HepG2 (cell line): Measurements from ENCODE around the gene GADD45G. TPM values are rescaled to one million over a fixed set of nuclear protein-coding genes. Genes with fewer than 3 reads are reported as not detected.
A peak's percentile ranks its signal among the peaks of the same experiment; 100 is the strongest.

Experiments
- ATAC-seq: fragments of 200-7000 bp; cut with Tn5 transposase; 3 replicates; pipeline ENCODE4 v1.9.1; 2020; ENCODE audit warnings: mild to moderate bottlenecking, moderate library complexity
- Bru-seq: library from RNA; stranded (reverse); fragments of 400-500 nt; gene quantifications from one replicate; lab custom pipeline; 2021; lab: Mats Ljungman, UMichigan
- BruChase-seq, 2 experiments: library from RNA; stranded (reverse); fragments of 400-500 nt; gene quantifications; one replicate each; lab custom pipeline; 2021; lab: Mats Ljungman, UMichigan
- BruUV-seq: library from RNA; stranded (reverse); fragments of 400-500 nt; replicated peaks from 2 replicates; lab custom pipeline; 2021; lab: Mats Ljungman, UMichigan
- CTCF ChIA-PET: fragments of 300-600 bp; formaldehyde crosslinking; extraction: SDS; loops from one replicate; lab custom pipeline; 2021; ENCODE audit warnings: low total read pairs, inconsistent platforms, low intra/inter-chr PET ratio; lab: Yijun Ruan, JAX
- POLR2A ChIA-PET: fragments of 350-600 bp; sonication (Branson Sonifier 250); formaldehyde crosslinking; loops from one replicate; lab custom pipeline; 2020; ENCODE audit warnings: antibody characterized with exemption, inconsistent platforms; lab: Yijun Ruan, JAX
- DNase-seq: peaks from one replicate; pipeline ENCODE4 v3.0.0-alpha.2; 2015; ENCODE audit warnings: low spot score
- FAIRE-seq: peaks from 3 replicates; lab custom pipeline; 2011; peaks lifted over from hg19 to GRCh38; lab: Jason Lieb, UNC
- H2AFZ ChIP-seq: one replicate; pipeline ENCODE4 v1.6.1; 2011; ENCODE audit warnings: low read length, inconsistent platforms
- H3K27ac ChIP-seq: fragments of 300-600 bp; 3 replicates; pipeline ENCODE4 v1.8.0; 2011; ENCODE audit warnings: mixed run types, mild to moderate bottlenecking, mixed read lengths, low read length, inconsistent platforms; ENCODE audit not compliant: insufficient read depth; ENCODE audit errors: extremely low read length
- H3K27me3 ChIP-seq, 2 experiments: fragments of 200-600 bp in 1 of 2; 2 replicates in 1 of 2; 3 replicates in 1 of 2; pipeline versions ENCODE4 v1.6.0 to v1.8.0; 2011; ENCODE audit warnings: low read length in 2 of 2, mild to moderate bottlenecking in 2 of 2, moderate library complexity in 2 of 2, inconsistent platforms in 1 of 2; ENCODE audit not compliant: insufficient read depth in 2 of 2, control insufficient read depth in 1 of 2
- H3K36me3 ChIP-seq, 2 experiments: fragments of 200-600 bp in 1 of 2; replicated peaks in 1 of 2; 2 replicates in 1 of 2; 3 replicates in 1 of 2; pipeline versions ENCODE4 v1.5.1 to v1.8.0; 2011; ENCODE audit warnings: low read length in 2 of 2, inconsistent platforms in 1 of 2; ENCODE audit not compliant: insufficient read depth in 2 of 2, control insufficient read depth in 1 of 2
- H3K4me1 ChIP-seq: 2 replicates; pipeline ENCODE4 v1.5.1; 2012; ENCODE audit warnings: low read length, inconsistent platforms; ENCODE audit not compliant: insufficient read depth
- H3K4me2 ChIP-seq: 2 replicates; pipeline ENCODE4 v1.6.0; 2011; ENCODE audit warnings: low read depth, low read length, inconsistent platforms
- H3K4me3 ChIP-seq, 3 experiments: fragments of 200-600 bp in 1 of 3; sonication (generic), shearing (Covaris generic) in 1 of 3; replicated peaks in 1 of 3; 2 replicates each; pipeline ENCODE4 v1.5.1; 2011 to 2016; ENCODE audit warnings: low read length in 3 of 3, inconsistent platforms in 2 of 3, low read depth in 2 of 3, mild to moderate bottlenecking in 2 of 3, control low read depth in 1 of 3, mixed read lengths in 1 of 3; ENCODE audit not compliant: insufficient read depth in 1 of 3
- H3K79me2 ChIP-seq: one replicate; pipeline ENCODE4 v1.6.1; 2011; ENCODE audit warnings: low read length, inconsistent platforms; ENCODE audit not compliant: insufficient read depth
- H3K9ac ChIP-seq: 2 replicates; pipeline ENCODE4 v1.6.0; 2011; ENCODE audit warnings: mild to moderate bottlenecking, low read depth, low read length, inconsistent platforms; ENCODE audit not compliant: insufficient read depth
- H3K9me3 ChIP-seq: 2 replicates; pipeline ENCODE4 v1.5.1; 2012; ENCODE audit warnings: mild to moderate bottlenecking, low read length
- H4K20me1 ChIP-seq: 2 replicates; pipeline ENCODE4 v1.6.0; 2011; ENCODE audit warnings: inconsistent platforms, mild to moderate bottlenecking, low read length, moderate library complexity; ENCODE audit not compliant: insufficient read depth
- CBX2 ChIP-seq, 2 experiments: fragments of 200-600 bp in 1 of 2; sonication (generic); formaldehyde crosslinking in 1 of 2; IDR thresholded peaks; 2 replicates each; pipeline versions ENCODE4 v1.7.0 to v1.8.1; 2018 to 2022; ENCODE audit warnings: low read depth in 2 of 2, low read length in 1 of 2, mild to moderate bottlenecking in 1 of 2, missing genetic modification reagents in 1 of 2
- EZH2 ChIP-seq: conservative IDR thresholded peaks from 2 replicates; pipeline ENCODE4 v1.6.1; 2012; ENCODE audit warnings: mild to moderate bottlenecking, low read depth, low read length, moderate library complexity
- PAF1 ChIP-seq: IDR thresholded peaks from 2 replicates; pipeline ENCODE4 v1.6.1; 2016; ENCODE audit warnings: missing genetic modification reagents, missing compliant biosample characterization
- SMARCE1 ChIP-seq: fragments of 450-650 bp; IDR thresholded peaks from 2 replicates; pipeline ENCODE4 v1.6.1; 2017; ENCODE audit warnings: borderline replicate concordance
- SRF ChIP-seq: IDR thresholded peaks from 2 replicates; pipeline ENCODE4 v1.6.1; 2011; ENCODE audit warnings: mild to moderate bottlenecking, low read depth, low read length, moderate library complexity
- ZNF30 ChIP-seq: sonication (generic); formaldehyde crosslinking; IDR thresholded peaks from 2 replicates; pipeline ENCODE4 v1.5.0; 2020; ENCODE audit warnings: mild to moderate bottlenecking, missing genetic modification reagents
- ZNF850 ChIP-seq: sonication (generic); formaldehyde crosslinking; conservative IDR thresholded peaks from 2 replicates; pipeline ENCODE4 v1.9.0; 2021; ENCODE audit warnings: mild to moderate bottlenecking, missing genetic modification reagents
- WGBS: methylation state at CpG from one replicate; pipeline ENCODE4 v1.1.6; 2017; ENCODE audit warnings: low lambda C conversion rate; 5-methylcytosine and 5-hydroxymethylcytosine counted together
- in situ Hi-C: cut with HindIII; loops from 2 replicates; pipeline ENCODE4 v1.10.0; 2017; ENCODE audit warnings: low pct_unique_long_range_greater_than_20kb; ENCODE audit not compliant: extremely low pct_ligation_motif_present
- intact Hi-C: fragments of 100-400 bp; cut with micrococcal nuclease; formaldehyde crosslinking; loops from one replicate; pipeline ENCODE4 v1.10.0; 2022; ENCODE audit not compliant: unreplicated experiment
- long read RNA-seq, 2 experiments: library from RNA in 1 of 2; library from polyadenylated mRNA in 1 of 2; stranded (forward) in 1 of 2; unstranded in 1 of 2; transcript quantifications; one replicate each; pipeline ENCODE4 v2.0.0, GENCODE V29; 2019 to 2022
- polyA minus RNA-seq, 3 experiments: library from RNA; depleted of rRNA, polyadenylated mRNA; stranded (reverse); fragments of >200 nt; gene quantifications; 2 replicates each; pipeline ENCODE4 v1.2.3, GENCODE V29; 2011; ENCODE audit warnings: low replicate concordance in 1 of 3
- polyA plus RNA-seq, 8 experiments: library from polyadenylated mRNA; depleted of rRNA in 3 of 8; stranded (reverse) in 7 of 8; unstranded in 1 of 8; fragments of >200 nt; fragmentation: Illumina TruSeq in 4 of 8; extraction: Trizol in 4 of 8; gene quantifications; 2 replicates each; pipeline versions ENCODE4 v1.2.1 to v1.2.3, GENCODE V29; 2011 to 2016; ENCODE audit warnings: low read depth in 4 of 8, missing spikeins in 1 of 8, mixed read lengths in 1 of 8; ENCODE audit not compliant: insufficient read depth in 1 of 8
- total RNA-seq, 5 experiments: library from RNA; depleted of rRNA; stranded (reverse); fragments of >200 nt; fragmentation: Illumina TruSeq; extraction: Trizol; gene quantifications; 2 replicates each; pipeline ENCODE4 v1.2.3, GENCODE V29; 2016; ENCODE audit warnings: low read depth in 1 of 5
- TF ChIP-seq, protein P1 (sequence below): sonication (generic); IDR thresholded peaks from 2 replicates; pipeline ENCODE4 v1.6.1; 2016; ENCODE audit warnings: low read depth, borderline replicate concordance
- TF ChIP-seq, protein P2 (sequence below): sonication (generic); formaldehyde crosslinking; conservative IDR thresholded peaks from 2 replicates; pipeline ENCODE4 v1.8.0; 2022; ENCODE audit warnings: mild to moderate bottlenecking, moderate library complexity, missing genetic modification reagents
- TF ChIP-seq, protein P3 (sequence below): IDR thresholded peaks from 2 replicates; pipeline ENCODE4 v1.6.1; 2012; ENCODE audit warnings: inconsistent platforms

The GADD45G gene, protein sequence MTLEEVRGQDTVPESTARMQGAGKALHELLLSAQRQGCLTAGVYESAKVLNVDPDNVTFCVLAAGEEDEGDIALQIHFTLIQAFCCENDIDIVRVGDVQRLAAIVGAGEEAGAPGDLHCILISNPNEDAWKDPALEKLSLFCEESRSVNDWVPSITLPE
- total RNA-seq (2016; rRNA removed; fragmentation: Illumina TruSeq; extraction: Trizol) (not detected in 2 replicates), polyA plus RNA-seq (2011; rRNA removed) (not detected in 2 replicates), polyA minus RNA-seq (2011; rRNA and poly(A)+ RNA removed; ENCODE audit: low replicate concordance) (not detected in 2 replicates), Bru-seq, nascent RNA (not detected), BruChase-seq, experiment 1, labeled RNA remaining after a 6-hour chase (percentile 16 among the genes with signal in this experiment), BruChase-seq, experiment 2, labeled RNA remaining after a 2-hour chase (percentile 20 among the genes with signal in this experiment)
- not detected in 2 replicates for total RNA-seq (2016; cell fraction: cytosol; rRNA removed; fragmentation: Illumina TruSeq; extraction: Trizol; ENCODE audit: low read depth)
- not detected in 2 replicates for total RNA-seq (2016; cell fraction: insoluble cytoplasmic fraction; rRNA removed; fragmentation: Illumina TruSeq; extraction: Trizol)
- total RNA-seq (2016; cell fraction: membrane; rRNA removed; fragmentation: Illumina TruSeq; extraction: Trizol), result not detected in 2 replicates
- not detected in 2 replicates for total RNA-seq (2016; cell fraction: nucleus; rRNA removed; fragmentation: Illumina TruSeq; extraction: Trizol)
- polyA plus RNA-seq (2011; cell fraction: cytosol; rRNA removed), result not detected in 2 replicates
- not detected in 2 replicates for polyA plus RNA-seq (2011; cell fraction: nucleus; rRNA removed)
- polyA plus RNA-seq (2012), result not detected in 2 replicates
- polyA plus RNA-seq (2016; cell fraction: cytosol; fragmentation: Illumina TruSeq; extraction: Trizol; ENCODE audit: low read depth), result not detected in 2 replicates
- polyA plus RNA-seq (2016; cell fraction: insoluble cytoplasmic fraction; fragmentation: Illumina TruSeq; extraction: Trizol; ENCODE audit: low read depth), result not detected in 2 replicates
- not detected in 2 replicates for polyA plus RNA-seq (2016; cell fraction: membrane; fragmentation: Illumina TruSeq; extraction: Trizol; ENCODE audit: low read depth)
- polyA plus RNA-seq (2016; cell fraction: nucleus; fragmentation: Illumina TruSeq; extraction: Trizol; ENCODE audit: insufficient read depth, low read depth), result not detected in 2 replicates
- not detected in 2 replicates for polyA minus RNA-seq (2011; cell fraction: cytosol; rRNA and poly(A)+ RNA removed)
- not detected in 2 replicates for polyA minus RNA-seq (2011; cell fraction: nucleus; rRNA and poly(A)+ RNA removed)
- long read RNA-seq, experiment 1, result 0 reads
- long read RNA-seq, experiment 2, result 0 reads

DNA sequence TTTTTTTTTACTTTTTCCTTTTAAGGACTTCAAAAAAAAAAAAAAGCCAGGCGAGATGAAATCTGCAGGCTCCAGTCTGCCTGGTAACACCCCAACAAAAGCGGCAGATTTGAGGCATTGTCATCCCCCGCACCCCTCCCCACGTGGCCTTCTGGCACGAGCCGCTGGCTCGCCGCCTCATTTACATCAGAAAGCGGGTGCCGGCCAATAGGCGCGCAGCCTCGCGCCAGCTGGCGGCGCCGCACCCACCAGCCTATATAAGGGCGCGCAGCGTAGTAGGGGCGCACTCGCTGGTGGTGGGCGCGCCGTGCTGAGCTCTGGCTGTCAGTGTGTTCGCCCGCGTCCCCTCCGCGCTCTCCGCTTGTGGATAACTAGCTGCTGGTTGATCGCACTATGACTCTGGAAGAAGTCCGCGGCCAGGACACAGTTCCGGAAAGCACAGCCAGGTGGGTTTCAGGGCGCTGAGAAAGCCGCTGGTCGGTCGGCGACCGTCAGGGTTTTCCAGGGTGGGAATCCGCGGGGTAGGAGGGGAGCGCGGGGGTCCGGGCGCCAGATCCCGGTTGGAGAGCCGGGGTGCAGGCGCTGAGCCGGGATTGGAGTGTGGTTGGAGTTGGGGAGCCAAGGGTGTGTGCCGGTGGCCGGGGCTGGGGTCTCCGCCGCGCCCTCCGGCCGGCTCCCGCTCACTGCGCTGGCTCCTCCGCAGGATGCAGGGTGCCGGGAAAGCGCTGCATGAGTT is at the start of gene GADD45G:
TSS of gene GADD45G (plus strand) at position 284 of the 736 bp plus-strand sequence. CDS start at position 394, 110 bp downstream.
- Histone ChIP-seq H3K4me1 (peaks cover 38% of the 10 kb centered on the region), H3K9ac (no peak within 1 kb of the TSS), H3K36me3 (no peaks in the 10 kb centered on the region), H3K4me2 (peak within 1 kb of the TSS; percentile 51), H2AFZ (no peak within 1 kb of the TSS), H4K20me1 (peaks cover 3% of the 10 kb centered on the region; the same call in 1 of the 2 replicates), H3K9me3 (no peaks in the 10 kb centered on the region), H3K4me3 (peak within 1 kb of the TSS; percentile 31 to 53 (median 36); a peak in 3 of 6 replicates), H3K27me3 (peaks cover 5 to 56% of the 10 kb centered on the region in 2 experiments), H3K27ac (no peak within 1 kb of the TSS), H3K79me2 (no peaks in the 10 kb centered on the region)
- ATAC-seq, result peak; percentile 34
- 10% methylated on average over 34 of the region's 63 CpGs for WGBS
- ChIA-PET POLR2A (no interaction called here), CTCF (interaction anchor here (3.7 kb wide), 1 partner anchor 498 kb away, joined by 42 read pairs; no protein-coding TSS in a partner anchor)
- intact Hi-C loops (loop anchor here (5.0 kb wide), 1 partner anchor 132 kb away; no protein-coding TSS in a partner anchor), in situ Hi-C loops (loop anchor here (5.0 to 10.0 kb wide), 3 partner anchors 130 to 497 kb away; no protein-coding TSS in a partner anchor)
- TF ChIP-seq CBX2 (IDR thresholded peaks at IDR 0.05; ENCODE audit: low read depth, low read length) (0 out of 2 replicates have a peak, but pooled peaks have one; percentile 41), CBX2 (CRISPR knock-in tag; IDR thresholded peaks at IDR 0.05; ENCODE audit: low read depth) (no peak), PAF1 (CRISPR knock-in tag) (no peak), ZNF850 (no peak), SRF (0 out of 2 replicates have a peak, but pooled peaks have one; percentile 16), EZH2 (peak; percentile 78), ZNF30 (CRISPR knock-in tag) (no peak), SMARCE1 (no peak)
- TF ChIP-seq, protein P1, sequence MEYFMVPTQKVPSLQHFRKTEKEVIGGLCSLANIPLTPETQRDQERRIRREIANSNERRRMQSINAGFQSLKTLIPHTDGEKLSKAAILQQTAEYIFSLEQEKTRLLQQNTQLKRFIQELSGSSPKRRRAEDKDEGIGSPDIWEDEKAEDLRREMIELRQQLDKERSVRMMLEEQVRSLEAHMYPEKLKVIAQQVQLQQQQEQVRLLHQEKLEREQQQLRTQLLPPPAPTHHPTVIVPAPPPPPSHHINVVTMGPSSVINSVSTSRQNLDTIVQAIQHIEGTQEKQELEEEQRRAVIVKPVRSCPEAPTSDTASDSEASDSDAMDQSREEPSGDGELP, result peak; percentile 49; the same call in 1 of the 2 replicates
- TF ChIP-seq, protein P2, sequence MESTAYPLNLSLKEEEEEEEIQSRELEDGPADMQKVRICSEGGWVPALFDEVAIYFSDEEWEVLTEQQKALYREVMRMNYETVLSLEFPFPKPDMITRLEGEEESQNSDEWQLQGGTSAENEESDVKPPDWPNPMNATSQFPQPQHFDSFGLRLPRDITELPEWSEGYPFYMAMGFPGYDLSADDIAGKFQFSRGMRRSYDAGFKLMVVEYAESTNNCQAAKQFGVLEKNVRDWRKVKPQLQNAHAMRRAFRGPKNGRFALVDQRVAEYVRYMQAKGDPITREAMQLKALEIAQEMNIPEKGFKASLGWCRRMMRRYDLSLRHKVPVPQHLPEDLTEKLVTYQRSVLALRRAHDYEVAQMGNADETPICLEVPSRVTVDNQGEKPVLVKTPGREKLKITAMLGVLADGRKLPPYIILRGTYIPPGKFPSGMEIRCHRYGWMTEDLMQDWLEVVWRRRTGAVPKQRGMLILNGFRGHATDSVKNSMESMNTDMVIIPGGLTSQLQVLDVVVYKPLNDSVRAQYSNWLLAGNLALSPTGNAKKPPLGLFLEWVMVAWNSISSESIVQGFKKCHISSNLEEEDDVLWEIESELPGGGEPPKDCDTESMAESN, result 0 out of 2 replicates have a peak, but pooled peaks have one; percentile 26
- TF ChIP-seq, protein P3, sequence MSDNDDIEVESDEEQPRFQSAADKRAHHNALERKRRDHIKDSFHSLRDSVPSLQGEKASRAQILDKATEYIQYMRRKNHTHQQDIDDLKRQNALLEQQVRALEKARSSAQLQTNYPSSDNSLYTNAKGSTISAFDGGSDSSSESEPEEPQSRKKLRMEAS, result 0 out of 2 replicates have a peak, but pooled peaks have one; percentile 21
- no peak for FAIRE-seq
- no TSS peak for BruUV-seq
- DNase-seq, result no peak
